KOPT-K1 (cell line): ENCODE results near the gene ZC3H11A.
"Not testable (repeated sequence)": the region's sequence is repeated elsewhere in the genome, so short reads cannot be mapped to it uniquely, and the experiment has no call there.

Experiments
- H3K27ac ChIP-seq: fragments of 200-600 bp; sonication (generic); 2 replicates; pipeline ENCODE4 v1.5.1; 2016; ENCODE audit warnings: antibody characterized with exemption, mild to moderate bottlenecking, low read depth, low read length; ENCODE audit not compliant: poor library complexity, severe bottlenecking
- H3K36me3 ChIP-seq: fragments of 200-600 bp; sonication (generic); 2 replicates; pipeline ENCODE4 v1.5.1; 2017; ENCODE audit warnings: antibody characterized with exemption, mild to moderate bottlenecking, low read length, moderate library complexity; ENCODE audit not compliant: insufficient read depth
- H3K9me3 ChIP-seq: fragments of 200-600 bp; sonication (generic); 2 replicates; pipeline ENCODE4 v1.5.1; 2017; ENCODE audit warnings: antibody characterized with exemption, low read length, mild to moderate bottlenecking; ENCODE audit not compliant: insufficient read depth, poor library complexity, severe bottlenecking

The ZC3H11A gene

DNA sequence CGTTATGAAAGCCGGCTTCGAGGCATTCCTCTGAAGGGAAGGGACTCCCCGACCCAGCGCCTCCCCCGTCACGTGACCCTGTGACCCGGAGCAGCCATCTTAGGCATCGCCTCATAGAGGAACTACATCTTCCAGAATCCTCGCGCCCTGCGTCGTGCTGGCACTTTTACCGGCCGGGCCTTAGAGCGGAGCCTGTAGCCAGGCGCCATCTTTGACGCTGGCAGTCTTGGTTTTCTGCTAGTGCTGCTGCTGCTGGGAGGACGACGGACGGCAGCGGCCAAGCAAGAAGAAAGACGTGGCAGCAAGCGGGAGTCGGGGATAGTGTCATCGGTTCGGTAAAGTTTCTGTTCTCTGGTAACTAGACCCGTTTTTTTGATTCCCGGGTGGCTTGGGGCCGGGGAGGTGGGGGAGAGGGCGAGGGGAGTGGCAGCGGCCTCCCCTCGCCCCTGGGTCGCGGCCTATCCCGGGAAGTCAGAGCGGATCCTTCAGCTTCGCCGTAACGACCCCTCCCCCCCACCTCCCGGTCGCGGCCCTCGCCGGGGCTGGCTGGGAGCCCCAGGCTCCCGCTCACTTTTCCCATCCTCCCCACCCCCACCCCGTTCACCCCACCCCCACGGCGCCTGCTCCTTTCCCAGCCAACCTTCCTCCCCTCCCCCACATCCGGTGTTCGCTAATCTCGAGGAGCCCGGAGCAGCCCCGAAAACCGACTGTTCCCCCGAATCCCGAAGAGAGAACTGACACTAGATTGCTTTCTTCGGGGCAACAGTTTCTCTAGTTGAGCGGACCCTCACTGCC is at the start of gene ZC3H11A, which contains the start of gene ZBED6:
Gene ZC3H11A, plus strand, starts transcription at position 183 of the 795 bp plus-strand sequence. CDS start 21,448 bp downstream, outside the sequence.
Gene ZBED6, plus strand, starts transcription at position 183 of the 795 bp plus-strand sequence. CDS start 1,900 bp downstream, outside the sequence.
- no peaks in the 10 kb centered on the region for H3K9me3 ChIP-seq
- H3K36me3 ChIP-seq, result peaks cover 39% of the 10 kb centered on the region
- peak within 1 kb of the TSS; percentile 85 for H3K27ac ChIP-seq

DNA sequence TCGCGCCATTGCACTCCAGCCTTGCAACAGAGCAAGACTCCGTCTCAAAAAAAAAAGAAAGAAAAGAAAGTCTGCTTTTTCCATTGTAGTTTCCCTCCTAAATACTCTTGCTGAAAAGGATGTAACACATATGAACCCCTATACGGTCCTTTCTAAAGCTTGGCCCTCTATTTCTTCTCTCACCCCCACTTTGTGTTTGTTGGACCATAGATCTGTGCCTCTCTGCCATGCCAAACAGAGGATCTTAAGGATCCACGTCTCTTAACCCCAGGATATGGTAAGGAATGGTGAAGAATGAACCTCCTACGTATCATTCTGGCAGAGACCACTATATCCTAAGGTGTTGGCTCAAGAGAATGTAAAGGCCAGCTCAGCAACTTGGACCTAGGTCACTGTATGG is 49.1 kb upstream of the ZC3H11A start:
- no peak overlapping the region for H3K27ac ChIP-seq
- no peaks in the 10 kb centered on the region for H3K9me3 ChIP-seq
- peaks cover 14% of the 10 kb centered on the region for H3K36me3 ChIP-seq

DNA sequence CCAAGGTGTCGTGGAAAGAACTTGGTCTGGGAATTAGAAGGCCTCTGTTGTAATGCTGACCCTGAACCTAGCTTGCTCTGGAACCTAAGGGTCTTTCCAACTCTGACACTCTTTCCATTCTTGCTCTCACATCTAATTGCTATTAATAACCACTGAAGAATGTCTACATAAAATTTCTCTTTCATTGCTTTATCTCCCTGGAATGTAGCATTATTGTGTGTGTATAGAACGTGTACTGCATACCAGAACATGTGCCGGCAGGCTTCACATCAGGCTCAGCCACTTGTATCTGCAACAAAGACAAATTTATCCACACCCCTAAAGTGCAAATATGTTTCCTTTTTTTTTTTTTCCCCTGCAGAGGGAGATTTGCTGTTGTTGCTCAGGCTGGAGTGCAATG is 44.4 kb upstream of the ZC3H11A start:
- no peak overlapping the region for H3K27ac ChIP-seq
- H3K9me3 ChIP-seq, result no peaks in the 10 kb centered on the region
- H3K36me3 ChIP-seq, result no peaks in the 10 kb centered on the region

DNA sequence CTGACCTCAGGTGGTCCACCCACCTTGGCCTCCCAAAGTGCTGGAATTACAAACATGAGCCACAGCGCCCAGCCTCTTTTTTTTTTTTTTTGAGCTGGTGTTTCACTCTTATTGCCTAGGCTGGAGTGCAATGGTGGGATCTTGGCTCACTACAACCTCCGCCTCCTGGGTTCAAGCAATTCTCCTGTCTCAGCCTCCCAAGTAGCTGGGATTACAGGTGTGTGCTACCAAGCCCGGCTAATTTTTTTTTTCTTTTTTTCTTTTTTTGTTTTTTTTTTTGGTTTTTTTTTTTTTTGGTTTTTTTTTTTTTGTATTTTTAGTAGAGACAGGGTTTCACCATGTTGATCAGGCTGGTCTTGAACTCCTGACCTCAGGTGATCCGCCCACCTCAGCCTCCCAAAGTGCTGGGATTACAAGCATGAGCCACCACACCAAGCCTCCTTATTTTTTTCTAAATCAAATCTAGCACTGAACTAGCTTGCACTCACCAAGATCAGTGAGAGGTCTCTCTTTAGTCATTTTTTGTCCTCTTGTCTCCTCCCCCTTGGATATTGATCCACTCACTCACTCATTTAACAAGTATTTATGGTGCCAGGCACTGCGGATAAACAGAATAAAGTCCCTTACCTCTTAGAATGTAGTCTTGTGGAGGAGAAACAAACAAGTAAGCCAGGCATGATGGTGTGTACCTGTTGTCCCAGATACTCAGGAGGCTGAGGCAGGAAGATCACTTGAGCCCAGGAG is 43.6 kb upstream of the ZC3H11A start:
- H3K36me3 ChIP-seq, H3K27ac ChIP-seq, H3K9me3 ChIP-seq: not testable (repeated sequence)

DNA sequence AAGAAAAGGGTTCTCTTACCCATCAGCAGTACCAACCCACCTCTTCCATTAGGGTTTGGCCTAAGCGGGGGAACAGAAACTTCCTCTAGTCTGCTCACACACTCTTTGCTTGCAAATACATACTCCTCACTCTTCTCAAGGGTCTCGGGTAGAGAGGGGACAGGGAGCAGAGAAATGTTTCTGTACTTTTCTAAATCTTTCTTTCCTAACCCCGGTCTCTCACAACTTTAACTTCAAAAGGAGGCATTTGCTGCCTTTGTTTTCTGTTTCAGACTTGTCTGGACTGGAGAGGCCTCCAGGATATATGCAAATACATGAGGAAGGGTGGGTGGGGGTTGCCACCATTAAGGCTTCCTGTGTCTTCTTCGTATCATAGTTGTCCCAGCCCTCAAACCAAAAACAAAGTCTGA is 41.0 kb upstream of the ZC3H11A start:
- Histone ChIP-seq H3K27ac (peak overlapping the region; percentile 79), H3K36me3 (no peaks in the 10 kb centered on the region), H3K9me3 (no peaks in the 10 kb centered on the region)

DNA sequence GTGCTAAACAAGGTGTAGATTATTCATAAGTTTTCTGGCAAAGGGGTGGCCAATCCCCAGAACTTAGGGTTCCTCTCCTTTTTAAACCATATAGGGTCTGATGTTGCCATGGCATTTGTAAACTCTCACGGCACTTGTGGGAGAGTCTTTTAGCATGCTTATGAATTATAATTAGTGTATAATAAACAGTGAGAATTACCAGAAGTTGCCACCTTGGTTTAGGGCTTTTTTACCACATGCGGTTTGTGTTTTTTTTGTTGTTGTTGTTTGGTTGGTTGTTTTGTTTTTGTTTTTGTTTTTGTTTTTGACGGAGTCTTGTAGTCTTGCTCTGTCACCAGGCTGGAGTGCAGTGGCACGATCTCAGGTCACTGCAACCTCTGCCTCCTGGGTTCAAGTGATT is 39.4 kb upstream of the ZC3H11A start:
- Histone ChIP-seq H3K9me3 (no peaks in the 10 kb centered on the region), H3K36me3 (no peaks in the 10 kb centered on the region), H3K27ac (no peak overlapping the region)

DNA sequence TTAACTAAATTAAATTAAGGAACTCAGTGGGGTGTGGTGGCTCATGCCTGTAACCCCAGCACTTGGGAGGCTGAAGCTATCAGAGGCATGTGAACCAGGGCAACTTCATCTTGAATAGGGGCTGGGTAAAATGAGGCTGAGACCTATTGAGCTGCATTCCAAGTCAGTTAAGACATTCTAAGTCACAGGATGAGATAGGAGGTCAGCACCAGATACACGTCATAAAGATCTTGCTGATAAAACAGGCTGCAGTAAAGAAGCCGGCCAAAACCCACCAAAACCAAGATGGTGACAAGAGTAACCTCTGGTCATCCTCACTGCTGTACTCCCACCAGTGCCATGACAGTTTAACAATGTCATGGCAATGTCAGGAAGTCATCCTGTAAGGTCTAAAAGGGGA is 36.7 kb upstream of the ZC3H11A start:
- not testable (repeated sequence) for H3K36me3 ChIP-seq, H3K27ac ChIP-seq, H3K9me3 ChIP-seq

DNA sequence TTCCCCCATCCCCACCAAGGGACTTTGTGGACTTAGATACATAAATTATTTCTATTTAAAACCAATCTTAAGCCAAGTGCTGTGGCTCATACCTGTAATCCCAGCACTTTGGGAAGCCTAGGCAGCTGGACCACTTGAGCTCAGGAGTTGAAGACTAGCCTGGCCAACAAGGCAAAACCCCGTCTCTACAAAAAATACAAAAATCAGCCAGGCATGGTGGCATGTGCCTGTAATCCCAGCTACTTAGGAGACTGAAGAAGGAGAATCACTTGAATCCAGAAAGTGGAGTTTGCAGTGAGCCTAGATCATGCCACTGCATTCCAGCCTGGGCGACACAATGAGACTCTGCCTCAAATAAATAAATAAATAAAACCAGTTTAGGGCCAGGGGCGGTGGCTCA is 34.9 kb upstream of the ZC3H11A start:
- H3K36me3 ChIP-seq, result no peaks in the 10 kb centered on the region
- no peak overlapping the region for H3K27ac ChIP-seq
- H3K9me3 ChIP-seq, result no peaks in the 10 kb centered on the region

DNA sequence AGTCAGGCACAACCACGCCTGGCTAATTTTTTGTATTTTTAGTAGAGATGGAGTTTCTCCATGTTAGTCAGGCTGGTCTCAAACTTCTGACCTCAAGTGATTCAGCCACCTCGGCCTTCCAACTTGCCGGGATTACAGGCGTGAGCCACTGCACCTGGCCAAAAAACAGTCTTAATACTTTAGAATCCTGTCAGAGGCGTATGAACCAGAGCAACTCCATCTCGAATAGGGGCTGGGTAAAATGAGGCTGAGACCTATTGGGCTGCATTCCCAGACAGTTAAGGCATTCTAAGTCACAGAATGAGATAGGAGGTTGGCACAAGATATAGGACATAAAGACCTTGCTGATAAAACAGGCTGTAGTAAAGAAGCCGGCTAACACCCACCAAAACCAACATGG is 33.5 kb upstream of the ZC3H11A start:
- H3K9me3 ChIP-seq, H3K36me3 ChIP-seq, H3K27ac ChIP-seq: not testable (repeated sequence)

DNA sequence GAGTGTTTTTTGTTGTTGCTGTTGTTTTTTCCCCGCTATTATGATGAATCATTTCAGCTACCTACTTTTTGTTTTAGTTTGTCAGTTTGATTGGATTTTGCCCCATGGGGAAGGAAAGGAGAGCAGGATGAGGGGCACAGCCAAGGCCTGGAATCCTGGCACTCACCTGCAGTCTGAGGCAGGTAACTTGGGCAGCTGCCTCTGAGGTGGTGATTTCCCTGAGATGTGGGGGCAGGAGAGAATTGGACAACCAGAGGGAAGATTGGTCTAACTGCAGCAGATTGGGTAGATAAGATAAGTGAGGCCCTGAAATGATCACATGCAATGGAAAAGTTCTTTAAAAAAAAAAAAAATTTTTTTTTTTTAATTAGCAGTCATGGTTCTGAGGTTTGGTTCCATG is 31.9 kb upstream of the ZC3H11A start:
- H3K27ac ChIP-seq, result peak overlapping the region; percentile 94
- H3K9me3 ChIP-seq, result no peaks in the 10 kb centered on the region
- H3K36me3 ChIP-seq, result peaks cover 5% of the 10 kb centered on the region; the same call in 1 of the 2 replicates

DNA sequence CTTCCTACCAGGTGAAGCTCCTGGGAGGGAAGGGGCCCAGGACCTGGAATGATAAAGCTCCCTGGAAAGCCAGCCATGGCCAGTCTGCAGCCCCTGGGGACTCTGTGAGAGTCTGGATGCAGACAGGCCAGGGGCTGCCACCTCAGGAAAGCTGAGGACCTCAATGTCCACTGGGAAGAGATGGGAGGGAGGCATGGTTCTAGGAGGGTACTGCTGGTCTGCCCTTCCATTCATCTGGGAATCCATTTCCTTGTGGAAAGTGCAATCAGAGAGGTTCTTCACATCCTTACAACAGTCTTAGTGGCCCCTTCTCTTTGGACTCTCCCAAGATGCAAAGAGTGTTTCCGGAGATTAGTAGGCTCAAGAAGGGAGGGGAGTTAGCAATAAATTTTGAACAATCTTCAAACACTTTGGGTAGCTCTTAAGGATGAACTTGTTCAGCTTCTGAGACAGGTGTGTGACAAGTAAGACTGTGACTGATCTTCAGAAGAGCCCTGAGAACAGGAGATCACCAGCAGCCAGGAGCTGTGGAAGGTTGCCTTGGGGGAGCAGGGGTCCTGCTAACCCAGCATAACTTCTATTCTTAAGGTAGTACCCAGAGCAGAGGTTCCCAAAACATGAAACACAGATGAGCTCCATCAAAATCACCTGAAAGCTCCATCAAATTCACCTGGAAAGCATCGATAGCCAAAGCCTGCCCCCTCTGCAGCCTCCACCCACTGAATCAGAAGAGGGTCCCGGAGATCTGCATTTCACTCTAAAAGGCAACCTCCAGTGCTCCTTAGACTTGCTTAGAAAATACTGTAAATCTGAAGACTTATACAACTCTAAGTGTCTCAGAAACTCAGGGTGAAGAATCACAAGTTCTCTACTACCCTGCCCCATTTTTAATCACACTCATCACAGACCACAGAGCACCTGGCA is 31.1 kb upstream of the ZC3H11A start:
- no peaks in the 10 kb centered on the region for H3K9me3 ChIP-seq
- H3K27ac ChIP-seq, result peak overlapping the region; percentile 94

DNA sequence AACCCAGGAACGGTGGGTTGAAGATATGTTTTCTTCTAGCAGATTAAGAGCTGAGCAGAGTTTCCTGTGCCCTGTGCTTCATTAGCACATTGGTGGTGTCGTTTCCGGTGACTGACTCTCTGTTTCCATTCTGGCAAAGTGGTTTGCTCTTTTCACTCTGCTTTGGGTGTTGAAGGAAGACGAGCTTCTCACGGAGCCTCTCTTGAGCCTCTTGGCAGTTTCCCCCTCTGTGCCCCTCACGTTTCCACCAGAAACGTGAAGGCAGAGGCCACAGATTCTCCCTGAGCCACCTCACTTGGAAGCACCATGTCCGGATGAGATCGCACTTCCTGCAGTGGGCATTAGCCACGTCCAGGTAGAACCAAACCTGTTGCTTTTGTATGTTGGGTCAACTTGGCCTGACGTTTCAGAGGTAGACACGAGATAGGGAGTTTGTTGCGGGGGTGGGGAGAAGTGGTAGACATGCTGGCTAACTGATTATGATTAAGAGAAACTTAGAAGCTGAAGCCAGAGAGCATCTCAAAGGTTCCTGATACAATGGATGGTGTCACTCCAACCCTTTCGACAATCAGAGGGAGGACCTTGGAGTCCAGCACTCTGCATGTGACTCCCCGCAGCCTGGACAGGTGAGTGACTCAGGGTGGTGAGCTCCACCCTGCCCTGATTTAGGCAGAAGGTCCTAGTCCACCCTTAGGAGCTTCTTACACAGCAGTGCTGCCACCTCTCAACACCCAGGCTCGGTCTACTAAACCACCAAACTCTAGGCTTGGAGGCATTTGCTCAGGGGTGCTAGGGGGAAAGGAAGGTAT is 30.2 kb upstream of the ZC3H11A start, which contains the start of gene LAX1:
Gene LAX1, plus strand, starts transcription at position 155 of the 809 bp plus-strand sequence. Its CDS starts 383 bp downstream, at position 538.
- Histone ChIP-seq H3K36me3 (peaks cover 12% of the 10 kb centered on the region; the same call in 1 of the 2 replicates), H3K9me3 (no peaks in the 10 kb centered on the region), H3K27ac (peak within 1 kb of the TSS; percentile 94)

More for the DNA sequence above, 31.1 kb upstream of the ZC3H11A start:
- peaks cover 9% of the 10 kb centered on the region; the same call in 1 of the 2 replicates for H3K36me3 ChIP-seq

DNA sequence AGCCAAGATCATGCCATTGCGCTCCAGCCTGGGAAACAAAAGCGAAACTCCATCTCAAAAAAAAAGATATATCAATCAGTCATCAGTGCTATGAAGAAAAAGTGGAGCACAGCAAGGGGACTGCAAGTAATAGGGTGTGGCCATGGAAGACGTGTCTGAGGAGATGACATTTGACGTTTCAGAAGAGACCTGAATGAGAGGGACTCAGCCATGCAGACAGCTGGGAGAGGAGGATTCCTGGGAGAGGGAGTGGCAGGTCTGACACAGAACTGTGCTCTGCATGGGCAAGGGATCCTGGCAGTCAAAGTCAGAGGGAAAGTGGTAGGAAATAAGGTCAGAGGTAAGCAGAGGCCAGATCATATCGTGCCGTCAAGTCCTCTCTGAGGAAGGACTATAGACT is 27.2 kb upstream of the ZC3H11A start:
- Histone ChIP-seq H3K27ac (no peak overlapping the region), H3K9me3 (no peaks in the 10 kb centered on the region), H3K36me3 (peaks cover 40% of the 10 kb centered on the region)
